Measurements from ENCODE around the gene MAGEB3.
"Not testable (repeated sequence)": the region's sequence is repeated elsewhere in the genome, so short reads cannot be mapped to it uniquely, and the experiment has no call there.

MAGEB3 gene, protein sequence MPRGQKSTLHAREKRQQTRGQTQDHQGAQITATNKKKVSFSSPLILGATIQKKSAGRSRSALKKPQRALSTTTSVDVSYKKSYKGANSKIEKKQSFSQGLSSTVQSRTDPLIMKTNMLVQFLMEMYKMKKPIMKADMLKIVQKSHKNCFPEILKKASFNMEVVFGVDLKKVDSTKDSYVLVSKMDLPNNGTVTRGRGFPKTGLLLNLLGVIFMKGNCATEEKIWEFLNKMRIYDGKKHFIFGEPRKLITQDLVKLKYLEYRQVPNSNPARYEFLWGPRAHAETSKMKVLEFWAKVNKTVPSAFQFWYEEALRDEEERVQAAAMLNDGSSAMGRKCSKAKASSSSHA

GRCh38 chrX:30230395-30230794 lies at the start of gene MAGEB3:
TSS of gene MAGEB3 (plus strand) at chrX:30230657. CDS start at chrX:30235925, 5,268 bp downstream.
- no peak for DNase-seq (ENCODE audit: low read depth in 3 of 3)

GRCh38 chrX:30181353-30181752 lies 49.1 kb upstream of the MAGEB3 start:
- DNase-seq (ENCODE audit: low read depth in 3 of 3), result no peak

DNA sequence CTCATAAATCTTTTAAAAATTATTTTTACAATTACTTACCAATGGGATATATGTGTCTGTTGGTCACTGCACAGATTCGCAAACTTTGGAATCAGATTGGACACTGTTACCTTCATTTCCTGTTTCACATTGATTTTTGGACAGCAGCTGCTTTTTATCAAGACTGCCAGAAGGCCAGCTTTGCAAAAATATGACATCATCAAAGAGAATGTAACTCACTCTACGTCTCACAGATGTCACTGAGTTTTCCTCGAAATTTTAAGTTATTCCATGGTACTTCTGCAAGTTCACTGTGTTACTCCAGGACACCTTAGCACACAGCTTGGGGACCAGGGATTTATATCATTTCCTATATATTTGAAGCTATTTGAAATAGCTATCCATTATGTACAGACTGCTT lies 46.9 kb upstream of the MAGEB3 start:
- DNase-seq (ENCODE audit: low read depth in 3 of 3), result no peak

DNA sequence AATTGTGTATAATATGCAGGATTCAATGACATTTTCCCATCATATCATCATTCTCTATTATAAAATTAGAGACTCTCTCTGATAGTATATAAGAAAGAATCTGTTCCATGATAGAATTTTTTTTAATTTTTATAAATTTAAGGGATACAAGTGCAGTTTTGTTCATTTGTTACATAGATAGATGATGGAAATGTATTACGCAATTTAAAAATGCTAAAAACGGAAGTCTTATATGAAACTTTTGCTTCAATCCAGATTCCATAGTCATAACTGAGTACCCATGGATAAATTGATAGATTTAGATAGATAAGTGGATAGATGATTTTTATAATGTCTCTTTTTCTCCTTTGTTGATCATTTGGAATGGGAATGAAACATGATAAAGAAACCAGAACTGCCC lies 40.0 kb upstream of the MAGEB3 start:
- no peak for DNase-seq (ENCODE audit: low read depth in 3 of 3)

- not testable (repeated sequence) for DNase-seq (ENCODE audit: low read depth in 3 of 3)
These were observed 36.5 kb upstream of the MAGEB3 start for GRCh38 chrX:30193910-30194309.

DNA sequence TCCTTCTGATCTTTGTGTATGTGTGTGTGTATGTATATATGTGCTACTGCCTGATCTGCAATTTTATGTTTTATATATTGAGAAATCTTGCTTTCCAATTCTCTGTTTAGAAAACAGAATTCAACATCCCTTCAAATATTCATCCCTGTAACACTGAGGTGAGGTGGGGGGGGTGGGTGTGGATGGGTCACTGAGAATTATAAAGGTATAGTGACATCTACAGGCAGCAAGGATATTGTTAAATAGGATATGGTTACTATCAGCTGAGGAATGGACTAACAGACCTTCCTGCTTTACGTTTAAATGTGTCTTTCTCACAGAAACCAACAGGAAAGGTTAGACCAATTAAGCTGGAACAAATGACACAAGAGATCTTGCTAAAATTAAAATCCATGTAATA lies 34.1 kb upstream of the MAGEB3 start:
- DNase-seq (ENCODE audit: low read depth in 3 of 3), result no peak

GRCh38 chrX:30212172-30212571 lies 18.3 kb upstream of the MAGEB3 start:
- DNase-seq (ENCODE audit: low read depth in 3 of 3), result no peak

- DNase-seq (ENCODE audit: low read depth in 3 of 3), result no peak
These were observed 15.1 kb upstream of the MAGEB3 start, which contains the start of gene MAGEB2 for GRCh38 chrX:30215357-30215843. TSS of gene MAGEB2 (plus strand) at chrX:30215563. CDS start at chrX:30218581, 3,018 bp downstream.

DNA sequence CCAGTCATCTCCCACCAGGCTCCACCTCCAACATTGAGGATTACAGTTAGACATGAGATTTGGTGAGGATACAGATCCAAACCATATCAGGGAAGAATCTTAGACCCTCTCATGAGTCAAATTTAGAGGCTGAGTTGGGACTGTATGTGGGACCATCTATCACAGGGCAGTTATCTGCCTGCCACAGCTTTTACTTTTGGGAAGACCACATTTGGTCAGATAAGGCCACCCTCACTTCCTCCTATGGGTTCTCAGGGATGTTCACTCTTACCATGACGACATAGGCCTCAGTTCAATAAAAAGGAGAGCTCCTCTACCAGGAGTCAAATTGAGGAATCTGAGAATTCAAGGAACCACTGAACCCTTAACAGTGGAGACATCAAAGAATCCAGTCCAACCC lies 13.0 kb upstream of the MAGEB3 start:
- no peak for DNase-seq (ENCODE audit: low read depth in 3 of 3)

DNA sequence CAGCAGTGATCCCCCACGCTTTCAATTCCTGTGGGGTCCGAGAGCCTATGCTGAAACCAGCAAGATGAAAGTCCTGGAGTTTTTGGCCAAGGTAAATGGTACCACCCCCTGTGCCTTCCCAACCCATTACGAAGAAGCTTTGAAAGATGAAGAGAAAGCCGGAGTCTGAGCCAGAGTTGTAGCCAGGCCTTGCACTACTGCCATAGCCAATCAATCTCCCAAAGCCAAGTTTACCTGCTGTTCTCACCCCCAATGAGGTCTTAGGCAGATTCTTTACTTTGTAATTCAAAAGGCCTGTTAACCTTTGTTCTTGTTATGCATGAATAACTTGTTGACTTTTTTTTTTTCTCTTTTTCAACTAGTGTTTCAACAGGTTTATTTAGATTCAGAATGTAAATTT lies 11.1 kb upstream of the MAGEB3 start:
- DNase-seq (ENCODE audit: low read depth in 3 of 3), result no peak

- DNase-seq (ENCODE audit: low read depth in 3 of 3), result no peak
These were observed 9.8 kb upstream of the MAGEB3 start for GRCh38 chrX:30220661-30221060.

GRCh38 chrX:30224536-30224935 lies 5.9 kb upstream of the MAGEB3 start:
- DNase-seq (ENCODE audit: low read depth in 3 of 3), result no peak

DNA sequence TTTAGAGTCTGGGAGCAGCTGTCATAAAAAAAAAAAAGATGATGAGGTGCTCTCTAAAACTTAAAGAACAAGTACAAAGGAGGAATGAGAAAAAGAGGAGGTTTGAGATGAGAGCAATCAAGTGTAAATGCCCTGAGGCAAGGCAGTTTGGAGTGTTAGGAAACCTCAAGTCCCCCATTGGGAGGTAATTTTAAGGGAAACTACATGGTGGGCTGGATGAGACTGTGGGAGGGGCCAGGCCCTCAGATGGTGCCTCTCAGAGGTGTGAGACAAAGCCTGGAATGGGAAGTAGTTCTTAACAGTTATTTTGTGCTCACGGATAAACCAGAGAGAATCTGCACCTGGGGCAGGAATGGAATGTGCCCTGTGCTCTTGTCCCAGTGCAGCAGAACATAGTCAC lies 1.9 kb upstream of the MAGEB3 start:
- no peak for DNase-seq (ENCODE audit: low read depth in 3 of 3)

DNA sequence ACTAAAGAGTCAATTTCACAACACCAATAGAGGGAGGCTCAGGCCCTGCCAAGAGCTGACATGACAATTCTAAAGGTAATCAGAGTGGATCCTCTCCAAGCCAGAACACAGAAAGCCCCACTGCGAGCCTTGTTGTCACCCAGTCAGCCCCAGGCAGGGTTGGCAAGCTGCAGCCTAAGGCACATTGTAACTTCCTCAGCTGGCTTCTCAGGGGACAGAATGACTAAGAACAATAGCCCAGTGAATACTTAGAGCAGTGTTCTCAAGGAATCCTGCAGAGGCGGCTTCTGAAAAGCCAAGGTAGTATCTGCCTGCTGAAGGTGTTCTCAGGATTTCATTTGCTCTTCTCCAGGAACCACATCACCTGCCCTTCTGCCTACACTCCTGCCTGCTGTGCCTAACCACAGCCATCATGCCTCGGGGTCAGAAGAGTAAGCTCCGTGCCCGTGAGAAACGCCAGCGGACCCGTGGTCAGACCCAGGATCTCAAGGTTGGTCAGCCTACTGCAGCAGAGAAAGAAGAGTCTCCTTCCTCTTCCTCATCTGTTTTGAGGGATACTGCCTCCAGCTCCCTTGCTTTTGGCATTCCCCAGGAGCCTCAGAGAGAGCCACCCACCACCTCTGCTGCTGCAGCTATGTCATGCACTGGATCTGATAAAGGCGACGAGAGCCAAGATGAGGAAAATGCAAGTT lies 11.4 kb downstream of the MAGEB3 start, which contains the start of gene MAGEB4:
Gene MAGEB4, plus strand, starts transcription at position 277 of the 692 bp plus-strand sequence. Its CDS starts 136 bp downstream, at position 413.
- no peak for DNase-seq (ENCODE audit: low read depth in 3 of 3)

DNA sequence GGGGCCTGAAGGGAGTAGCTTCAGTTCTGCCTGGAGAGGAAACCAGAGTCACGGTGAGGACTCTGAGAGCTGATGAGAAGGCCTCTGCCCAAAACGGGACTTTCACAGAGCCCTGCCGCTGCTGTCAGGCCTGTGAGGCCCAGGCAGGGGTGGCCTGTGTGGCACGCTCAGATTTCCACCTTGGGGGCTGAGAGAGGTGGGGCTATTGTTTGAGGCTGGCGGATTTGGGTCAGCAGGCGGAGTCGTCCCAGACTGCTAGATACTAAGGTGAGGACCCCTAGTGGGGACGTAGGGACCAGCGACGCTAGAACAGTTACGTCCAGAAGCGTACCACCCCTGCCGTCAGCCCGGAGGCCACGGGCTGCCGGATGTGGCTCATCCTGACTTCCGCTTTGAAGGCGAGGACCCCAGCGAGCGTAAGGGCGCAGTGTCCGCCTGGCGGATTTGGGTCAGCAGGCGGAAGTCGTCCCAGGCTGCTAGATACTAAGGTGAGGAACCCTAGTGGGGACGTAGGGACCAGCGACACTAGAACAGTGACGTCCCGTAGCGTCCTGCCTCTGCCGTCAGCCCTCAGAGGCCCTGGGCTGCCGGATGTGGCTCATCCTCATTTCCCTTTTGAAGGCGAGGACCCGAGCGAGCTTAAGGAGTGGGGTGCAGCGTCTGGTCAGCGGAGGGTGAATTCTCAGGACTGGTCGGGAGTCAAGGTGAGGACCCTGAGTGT lies 16.5 kb downstream of the MAGEB3 start, which contains the start of gene MAGEB1:
Gene MAGEB1, plus strand, starts transcription at position 378 of the 721 bp plus-strand sequence. CDS start 3,348 bp downstream, outside the sequence.
- DNase-seq (ENCODE audit: low read depth in 3 of 3), result no peak

GRCh38 chrX:30248854-30249253 lies 18.4 kb downstream of the MAGEB3 start:
- no peak for DNase-seq (ENCODE audit: low read depth in 3 of 3)

DNA sequence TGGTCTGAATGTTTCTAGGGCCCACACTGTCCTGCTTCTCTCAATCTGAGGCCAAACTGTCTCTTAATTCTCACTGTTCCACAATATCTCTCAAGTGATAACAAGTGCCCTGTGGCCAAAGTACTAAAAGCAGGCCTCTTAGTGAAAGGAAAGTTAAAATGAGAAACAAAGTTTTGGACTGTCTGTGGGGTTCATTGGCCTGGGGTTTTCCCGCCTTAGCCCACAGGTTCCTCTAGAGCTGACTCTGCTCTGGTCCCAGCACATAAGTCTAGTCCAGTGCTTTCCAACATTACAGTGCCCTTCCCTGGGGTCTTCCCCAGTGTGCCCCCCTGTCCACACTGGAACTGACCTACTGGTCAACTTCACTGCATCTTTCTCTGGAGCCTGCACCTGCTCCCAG lies 22.8 kb downstream of the MAGEB3 start:
- DNase-seq (ENCODE audit: low read depth in 3 of 3), result no peak

- DNase-seq (ENCODE audit: low read depth in 3 of 3), result no peak
These were observed 29.5 kb downstream of the MAGEB3 start for GRCh38 chrX:30259927-30260326.

- no peak for DNase-seq (ENCODE audit: low read depth in 3 of 3)
These were observed 30.6 kb downstream of the MAGEB3 start for GRCh38 chrX:30261012-30261411.

- no peak for DNase-seq (ENCODE audit: low read depth in 3 of 3)
These were observed 32.3 kb downstream of the MAGEB3 start for GRCh38 chrX:30262763-30263162.

DNA sequence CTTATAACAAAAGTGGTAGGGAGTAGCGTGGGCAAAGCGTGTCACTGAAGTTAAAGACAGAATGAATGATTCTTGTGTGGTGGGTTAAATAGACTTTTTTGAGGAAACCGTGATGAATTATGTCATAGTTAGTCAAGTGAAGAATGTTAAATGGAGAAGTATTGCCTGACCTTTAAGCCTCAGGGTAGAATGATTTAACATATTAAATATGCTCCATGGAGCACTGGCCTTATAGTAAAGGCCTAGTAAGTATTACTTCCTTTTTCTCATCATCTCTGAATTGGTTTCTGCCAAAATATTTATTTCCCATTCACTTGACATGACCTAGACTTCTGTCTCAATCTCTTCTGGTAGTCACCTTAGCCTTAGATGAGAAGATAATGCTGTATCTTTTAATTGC lies 40.2 kb downstream of the MAGEB3 start:
- DNase-seq (ENCODE audit: low read depth in 3 of 3), result no peak

DNA sequence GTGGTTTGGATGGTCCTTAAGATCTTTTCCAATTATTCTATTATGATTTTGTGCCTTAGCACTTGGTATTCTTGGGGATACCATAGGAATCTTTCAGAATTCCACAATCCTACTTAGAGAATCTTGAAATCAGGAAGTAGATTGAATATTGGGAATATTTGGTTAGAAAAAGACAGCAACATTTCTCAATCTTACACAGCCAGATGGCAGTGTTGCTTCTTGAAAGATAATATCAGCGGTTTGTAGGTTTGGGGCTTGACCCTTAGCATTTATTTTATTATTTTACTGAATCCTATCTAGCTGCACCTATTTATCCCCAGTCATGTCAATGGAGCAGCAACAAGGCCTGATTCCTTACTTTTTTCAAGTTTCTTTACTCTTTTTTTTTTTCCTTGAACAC lies 45.0 kb downstream of the MAGEB3 start:
- no peak for DNase-seq (ENCODE audit: low read depth in 3 of 3)

All from stimulated activated CD4-positive, alpha-beta T cell treated with anti-CD3 and anti-CD28 coated beads, TNF-alpha, amount 100 ng/mL, for 48 hours (primary cell).